ENCODE measurements around the gene AGAP3. TPM values are rescaled to one million over a fixed set of nuclear protein-coding genes. Genes with fewer than 3 reads are reported as not detected.

Gene AGAP3
- total RNA-seq, 4 donors from 2014 or later, result 49.0 to 75.2 (median 66.2) TPM

- intact Hi-C loops (cut with DNase I), result no loop called here
- TF ChIP-seq, protein P1, sequence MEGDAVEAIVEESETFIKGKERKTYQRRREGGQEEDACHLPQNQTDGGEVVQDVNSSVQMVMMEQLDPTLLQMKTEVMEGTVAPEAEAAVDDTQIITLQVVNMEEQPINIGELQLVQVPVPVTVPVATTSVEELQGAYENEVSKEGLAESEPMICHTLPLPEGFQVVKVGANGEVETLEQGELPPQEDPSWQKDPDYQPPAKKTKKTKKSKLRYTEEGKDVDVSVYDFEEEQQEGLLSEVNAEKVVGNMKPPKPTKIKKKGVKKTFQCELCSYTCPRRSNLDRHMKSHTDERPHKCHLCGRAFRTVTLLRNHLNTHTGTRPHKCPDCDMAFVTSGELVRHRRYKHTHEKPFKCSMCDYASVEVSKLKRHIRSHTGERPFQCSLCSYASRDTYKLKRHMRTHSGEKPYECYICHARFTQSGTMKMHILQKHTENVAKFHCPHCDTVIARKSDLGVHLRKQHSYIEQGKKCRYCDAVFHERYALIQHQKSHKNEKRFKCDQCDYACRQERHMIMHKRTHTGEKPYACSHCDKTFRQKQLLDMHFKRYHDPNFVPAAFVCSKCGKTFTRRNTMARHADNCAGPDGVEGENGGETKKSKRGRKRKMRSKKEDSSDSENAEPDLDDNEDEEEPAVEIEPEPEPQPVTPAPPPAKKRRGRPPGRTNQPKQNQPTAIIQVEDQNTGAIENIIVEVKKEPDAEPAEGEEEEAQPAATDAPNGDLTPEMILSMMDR (IDR thresholded peaks at IDR 0.05), result no peak
- no peak for TF ChIP-seq POLR2A (IDR thresholded peaks at IDR 0.05)
- WGBS, 2 donors, result 62 to 76% methylated on average over 10 to 15 of the region's 19 CpGs
Measured at GRCh38 chr7:151126491-151127137, 40.3 kb downstream of the AGAP3 start.

GRCh38 chr7:151128144-151128543 is 41.9 kb downstream of the AGAP3 start:
- DNase-seq, result no peak
- TF ChIP-seq, protein P1 (IDR thresholded peaks at IDR 0.05), result no peak
- no peak for TF ChIP-seq POLR2A (IDR thresholded peaks at IDR 0.05)
- intact Hi-C loops (cut with DNase I), result no loop called here
- Histone ChIP-seq H3K4me3 (replicated peaks in 1 of 3) (no peak overlapping the region), H3K9me3 (no peaks in the 10 kb centered on the region), H3K36me3 (peaks cover 42 to 52% of the 10 kb centered on the region in 2 donors), H3K4me1 (peaks cover 16% of the 10 kb centered on the region in 2 donors), H3K27ac (no peak overlapping the region), H3K27me3 (no peaks in the 10 kb centered on the region)
- WGBS, 2 donors, result 85 to 98% methylated on average over 14 of the region's 14 CpGs

More at GRCh38 chr7:151126491-151127137, 40.3 kb downstream of the AGAP3 start:
- Histone ChIP-seq H3K27me3 (no peaks in the 10 kb centered on the region), H3K27ac (no peak overlapping the region), H3K36me3 (peaks cover 34 to 54% of the 10 kb centered on the region in 2 donors), H3K4me3 (replicated peaks in 1 of 3) (no peak overlapping the region), H3K4me1 (peaks cover 16% of the 10 kb centered on the region in 2 donors), H3K9me3 (no peaks in the 10 kb centered on the region)
- peak; percentile 69 to 74 for DNase-seq

DNA sequence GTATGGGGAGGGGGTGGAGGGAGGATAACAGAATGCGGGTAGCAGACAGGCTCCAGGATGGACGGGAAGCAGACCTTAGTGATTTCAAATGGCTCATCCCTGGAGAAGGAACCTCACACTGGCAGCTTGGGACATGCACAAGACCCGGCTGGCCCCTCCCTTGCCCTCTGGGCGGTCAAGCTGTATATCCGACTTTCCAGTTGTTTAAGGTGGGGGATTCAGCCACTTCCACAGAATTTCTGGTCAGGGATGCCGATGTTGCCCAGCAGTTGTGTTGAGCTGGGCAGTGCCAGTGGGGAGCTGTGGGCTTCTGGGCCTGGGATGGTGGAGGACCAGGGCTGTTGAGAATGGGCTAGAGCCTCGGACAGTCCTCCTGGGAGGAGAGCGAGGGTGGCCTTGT is 42.4 kb downstream of the AGAP3 start:
- 86 to 98% methylated on average over 8 of the region's 8 CpGs for WGBS, 2 donors
- no peak for DNase-seq
- intact Hi-C loops (cut with DNase I), result no loop called here
- no peak overlapping the region for H3K27ac ChIP-seq
- no peak overlapping the region for H3K4me3 ChIP-seq (replicated peaks in 1 of 3)
- H3K9me3 ChIP-seq, result no peaks in the 10 kb centered on the region
- no peaks in the 10 kb centered on the region for H3K27me3 ChIP-seq
- peaks cover 48 to 55% of the 10 kb centered on the region in 2 donors for H3K36me3 ChIP-seq
- TF ChIP-seq, protein P1 (IDR thresholded peaks at IDR 0.05), result no peak
- TF ChIP-seq POLR2A (IDR thresholded peaks at IDR 0.05), result no peak
- H3K4me1 ChIP-seq, result peaks cover 16% of the 10 kb centered on the region in 2 donors

- no peak overlapping the region for H3K4me3 ChIP-seq (replicated peaks in 1 of 3)
- H3K27me3 ChIP-seq, result no peaks in the 10 kb centered on the region
- intact Hi-C loops (cut with DNase I), result no loop called here
- H3K4me1 ChIP-seq, result peaks cover 13 to 16% of the 10 kb centered on the region in 2 donors
- 87 to 93% methylated on average over 22 to 26 of the region's 28 CpGs for WGBS, 2 donors
- no peak for DNase-seq
- H3K9me3 ChIP-seq, result no peaks in the 10 kb centered on the region
- TF ChIP-seq, protein P1 (IDR thresholded peaks at IDR 0.05), result no peak
- TF ChIP-seq POLR2A (IDR thresholded peaks at IDR 0.05), result no peak
- H3K36me3 ChIP-seq, result peaks cover 54 to 61% of the 10 kb centered on the region in 2 donors
- H3K27ac ChIP-seq, result no peak overlapping the region
Measured at GRCh38 chr7:151129117-151129959, 43.1 kb downstream of the AGAP3 start.
